IPS-20b (cell line): ENCODE data around the gene NPIPA2.
"Not testable (repeated sequence)": the region's sequence is repeated elsewhere in the genome, so short reads cannot be mapped to it uniquely, and the experiment has no call there.

Experiments used
- H3K27ac ChIP-seq: one replicate; pipeline ENCODE4 v1.5.1; 2013; ENCODE audit warnings: low read length
- H3K27me3 ChIP-seq: 2 replicates; pipeline ENCODE4 v1.6.1; 2013; ENCODE audit warnings: mild to moderate bottlenecking, low read length, inconsistent platforms; ENCODE audit not compliant: insufficient read depth
- H3K36me3 ChIP-seq: 2 replicates; pipeline ENCODE4 v1.6.1; 2013; ENCODE audit warnings: low read depth, mild to moderate bottlenecking, inconsistent platforms, low read length, moderate library complexity; ENCODE audit not compliant: insufficient read depth
- H3K4me1 ChIP-seq: 2 replicates; pipeline ENCODE4 v1.6.1; 2013; ENCODE audit warnings: mild to moderate bottlenecking, control low read depth, inconsistent platforms, low read length, moderate library complexity; ENCODE audit not compliant: insufficient read depth
- H3K4me3 ChIP-seq: 2 replicates; pipeline ENCODE4 v1.5.1; 2013; ENCODE audit warnings: mild to moderate bottlenecking, low read length, inconsistent platforms
- H3K9ac ChIP-seq: 2 replicates; pipeline ENCODE4 v1.6.1; 2013; ENCODE audit warnings: low read depth, mild to moderate bottlenecking, inconsistent platforms, low read length, moderate library complexity
- H3K9me3 ChIP-seq: 2 replicates; pipeline ENCODE4 v1.6.1; 2013; ENCODE audit warnings: mild to moderate bottlenecking, low read depth, low read length, inconsistent platforms; ENCODE audit not compliant: insufficient read depth

Gene NPIPA2

GRCh38 chr16:14779368-14779877 is 37.1 kb downstream of the NPIPA2 start:
- not testable (repeated sequence) for H3K9ac ChIP-seq, H3K27me3 ChIP-seq, H3K9me3 ChIP-seq, H3K36me3 ChIP-seq, H3K4me3 ChIP-seq, H3K27ac ChIP-seq, H3K4me1 ChIP-seq

GRCh38 chr16:14786180-14786579 is 43.8 kb downstream of the NPIPA2 start:
- not testable (repeated sequence) for H3K36me3 ChIP-seq, H3K27ac ChIP-seq, H3K4me1 ChIP-seq, H3K27me3 ChIP-seq, H3K9me3 ChIP-seq, H3K4me3 ChIP-seq, H3K9ac ChIP-seq

DNA sequence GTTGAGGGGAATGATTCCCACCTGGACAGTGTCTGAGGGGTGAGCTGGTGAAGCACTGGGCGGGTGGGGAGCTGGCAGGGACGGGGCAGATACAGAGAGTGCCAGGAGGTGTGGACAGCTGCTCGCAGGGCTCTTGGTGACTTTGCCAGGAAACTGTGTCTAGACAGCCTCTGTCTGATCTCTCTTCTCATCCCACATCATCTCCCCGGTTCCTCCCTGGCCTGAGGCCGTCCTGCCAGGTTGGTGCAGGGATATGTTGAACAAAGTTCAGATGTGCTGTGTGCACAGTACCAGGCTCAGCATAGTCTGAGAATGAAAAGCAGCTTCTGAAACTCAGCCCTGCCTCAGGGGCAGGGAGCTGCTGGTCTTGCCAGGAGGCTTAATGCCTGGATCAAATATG is 47.2 kb downstream of the NPIPA2 start:
- not testable (repeated sequence) for H3K9ac ChIP-seq, H3K27ac ChIP-seq, H3K9me3 ChIP-seq, H3K4me1 ChIP-seq, H3K4me3 ChIP-seq, H3K36me3 ChIP-seq, H3K27me3 ChIP-seq

GRCh38 chr16:14790320-14790956 is 48.1 kb downstream of the NPIPA2 start:
- not testable (repeated sequence) for H3K9me3 ChIP-seq, H3K9ac ChIP-seq, H3K27ac ChIP-seq, H3K27me3 ChIP-seq, H3K4me1 ChIP-seq, H3K4me3 ChIP-seq, H3K36me3 ChIP-seq

GRCh38 chr16:14792914-14793313 is 50.6 kb downstream of the NPIPA2 start:
- H3K4me3 ChIP-seq, H3K27ac ChIP-seq, H3K9ac ChIP-seq, H3K9me3 ChIP-seq, H3K4me1 ChIP-seq, H3K36me3 ChIP-seq, H3K27me3 ChIP-seq: not testable (repeated sequence)

DNA sequence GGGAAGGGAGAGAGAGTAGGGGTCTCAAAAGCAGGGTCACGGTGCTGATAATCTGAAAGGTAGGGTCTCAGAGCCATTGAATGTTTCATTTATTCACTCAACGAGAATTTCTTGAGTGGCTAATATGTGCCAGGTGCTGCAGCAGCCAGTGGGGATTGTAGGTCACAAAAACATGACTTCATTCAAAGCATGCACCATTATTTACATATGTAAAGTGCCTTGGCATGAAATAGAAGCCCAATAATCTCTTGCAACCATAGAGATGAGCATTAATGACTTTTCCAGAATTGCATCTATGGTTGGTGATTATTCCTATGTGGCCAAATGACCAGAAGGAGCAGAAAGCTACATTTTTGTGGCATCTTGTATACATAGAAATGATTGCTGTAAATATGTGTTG is 55.2 kb downstream of the NPIPA2 start:
- not testable (repeated sequence) for H3K27me3 ChIP-seq, H3K4me3 ChIP-seq, H3K27ac ChIP-seq, H3K9ac ChIP-seq, H3K4me1 ChIP-seq, H3K9me3 ChIP-seq, H3K36me3 ChIP-seq

DNA sequence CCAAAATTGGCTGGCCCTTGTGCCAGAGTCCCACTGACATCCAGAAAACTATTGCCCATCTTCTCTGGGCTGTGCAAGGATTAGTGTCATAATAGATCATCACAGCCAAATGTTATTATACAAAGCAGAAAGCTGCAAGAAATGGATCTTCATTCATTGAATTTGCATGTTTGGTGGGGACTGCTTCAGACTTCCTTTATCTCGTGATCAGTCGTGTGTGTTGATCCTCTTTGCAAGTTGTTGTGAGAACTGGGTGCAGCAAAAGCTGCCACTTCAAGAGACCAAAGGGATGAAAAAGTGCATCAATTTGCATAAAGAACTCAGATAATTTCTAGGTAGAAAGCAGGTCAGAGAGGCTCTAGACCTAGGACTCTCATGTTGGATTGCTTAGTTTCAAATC is 61.2 kb downstream of the NPIPA2 start:
- H3K36me3 ChIP-seq, H3K9ac ChIP-seq, H3K9me3 ChIP-seq, H3K27me3 ChIP-seq, H3K27ac ChIP-seq, H3K4me1 ChIP-seq, H3K4me3 ChIP-seq: not testable (repeated sequence)

DNA sequence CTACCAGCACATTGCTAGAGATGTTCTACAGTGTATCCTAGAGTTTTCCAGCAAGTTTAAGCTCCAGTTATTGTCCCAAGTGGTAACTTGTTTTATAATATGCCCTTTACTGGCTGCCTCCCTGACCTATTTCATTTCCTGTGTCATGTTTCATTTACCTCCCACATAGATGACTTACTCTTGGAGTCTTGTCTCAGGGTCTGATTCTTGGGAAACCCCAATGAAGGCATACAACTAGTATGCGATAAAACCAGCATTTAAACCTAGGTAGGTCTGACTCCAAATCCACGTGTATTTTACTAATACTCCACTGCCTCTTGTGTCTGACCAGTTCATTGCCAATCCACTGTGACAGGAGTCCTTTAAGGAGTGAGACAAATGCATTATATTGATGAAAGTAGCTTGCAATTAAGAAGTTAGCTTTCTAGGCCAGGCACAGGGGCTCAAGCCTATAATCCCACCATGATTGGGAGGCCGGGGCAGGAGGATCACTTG is 64.9 kb downstream of the NPIPA2 start:
- not testable (repeated sequence) for H3K9ac ChIP-seq, H3K27ac ChIP-seq, H3K27me3 ChIP-seq, H3K9me3 ChIP-seq, H3K4me3 ChIP-seq, H3K4me1 ChIP-seq, H3K36me3 ChIP-seq

- H3K27ac ChIP-seq, H3K9me3 ChIP-seq, H3K4me3 ChIP-seq, H3K27me3 ChIP-seq, H3K9ac ChIP-seq, H3K36me3 ChIP-seq, H3K4me1 ChIP-seq: not testable (repeated sequence)
Observed at GRCh38 chr16:14813890-14814289, 71.6 kb downstream of the NPIPA2 start.
